Measurements from ENCODE around the gene COX5A.

GRCh38 chr15:74889390-74889882 lies 48.4 kb downstream of the COX5A start:
- TF ChIP-seq, protein P1, sequence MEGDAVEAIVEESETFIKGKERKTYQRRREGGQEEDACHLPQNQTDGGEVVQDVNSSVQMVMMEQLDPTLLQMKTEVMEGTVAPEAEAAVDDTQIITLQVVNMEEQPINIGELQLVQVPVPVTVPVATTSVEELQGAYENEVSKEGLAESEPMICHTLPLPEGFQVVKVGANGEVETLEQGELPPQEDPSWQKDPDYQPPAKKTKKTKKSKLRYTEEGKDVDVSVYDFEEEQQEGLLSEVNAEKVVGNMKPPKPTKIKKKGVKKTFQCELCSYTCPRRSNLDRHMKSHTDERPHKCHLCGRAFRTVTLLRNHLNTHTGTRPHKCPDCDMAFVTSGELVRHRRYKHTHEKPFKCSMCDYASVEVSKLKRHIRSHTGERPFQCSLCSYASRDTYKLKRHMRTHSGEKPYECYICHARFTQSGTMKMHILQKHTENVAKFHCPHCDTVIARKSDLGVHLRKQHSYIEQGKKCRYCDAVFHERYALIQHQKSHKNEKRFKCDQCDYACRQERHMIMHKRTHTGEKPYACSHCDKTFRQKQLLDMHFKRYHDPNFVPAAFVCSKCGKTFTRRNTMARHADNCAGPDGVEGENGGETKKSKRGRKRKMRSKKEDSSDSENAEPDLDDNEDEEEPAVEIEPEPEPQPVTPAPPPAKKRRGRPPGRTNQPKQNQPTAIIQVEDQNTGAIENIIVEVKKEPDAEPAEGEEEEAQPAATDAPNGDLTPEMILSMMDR (IDR thresholded peaks at IDR 0.05; ENCODE audit: insufficient read depth, low read depth, low read length), result no peak
- no peak for TF ChIP-seq EZH2 (IDR thresholded peaks at IDR 0.05; ENCODE audit: insufficient read depth, low read length)

All from astrocyte (in vitro differentiated cells and primary cell).